Astrocyte (in vitro differentiated cells and primary cell): Measurements from ENCODE around the gene APH1A. TPM values are rescaled to one million over a fixed set of nuclear protein-coding genes. Genes with fewer than 3 reads are reported as not detected.
A peak's percentile ranks its signal among the peaks of the same experiment; 100 is the strongest.

ENCODE experiments used
- DNase-seq: peaks from one replicate; pipeline ENCODE4 v3.0.0-alpha.2; 2010; ENCODE audit warnings: low read depth
- FAIRE-seq: peaks from 2 replicates; lab custom pipeline; 2011; peaks lifted over from hg19 to GRCh38; lab: Jason Lieb, UNC
- H2AFZ ChIP-seq: 2 replicates; pipeline ENCODE4 v1.6.0; 2012; ENCODE audit warnings: low read depth, low read length, inconsistent platforms
- H3K27ac ChIP-seq: 2 replicates; pipeline ENCODE4 v1.5.1; 2011; ENCODE audit warnings: low read depth, low read length, inconsistent platforms
- H3K27me3 ChIP-seq: 2 replicates; pipeline ENCODE4 v1.6.0; 2011; ENCODE audit warnings: low read length, inconsistent platforms; ENCODE audit not compliant: insufficient read depth
- H3K36me3 ChIP-seq: 2 replicates; pipeline ENCODE4 v1.5.1; 2011; ENCODE audit warnings: low read length, inconsistent platforms; ENCODE audit not compliant: insufficient read depth
- H3K4me1 ChIP-seq: 2 replicates; pipeline ENCODE4 v1.5.1; 2011; ENCODE audit warnings: low read length, inconsistent platforms; ENCODE audit not compliant: insufficient read depth
- H3K4me2 ChIP-seq: 2 replicates; pipeline ENCODE4 v1.6.0; 2012; ENCODE audit warnings: low read length, inconsistent platforms
- H3K4me3 ChIP-seq: 2 replicates; pipeline ENCODE4 v1.5.1; 2011; ENCODE audit warnings: low read depth, mild to moderate bottlenecking, low read length, inconsistent platforms; ENCODE audit not compliant: insufficient read depth
- H3K79me2 ChIP-seq: 2 replicates; pipeline ENCODE4 v1.6.0; 2012; ENCODE audit warnings: mild to moderate bottlenecking, low read length, inconsistent platforms; ENCODE audit not compliant: insufficient read depth
- H3K9ac ChIP-seq: 2 replicates; pipeline ENCODE4 v1.6.0; 2012; ENCODE audit warnings: mild to moderate bottlenecking, low read length, inconsistent platforms
- H3K9me3 ChIP-seq: 2 replicates; pipeline ENCODE4 v1.5.1; 2012; ENCODE audit warnings: low read depth, mild to moderate bottlenecking, low read length, inconsistent platforms; ENCODE audit not compliant: insufficient read depth
- H4K20me1 ChIP-seq: 2 replicates; pipeline ENCODE4 v1.6.0; 2012; ENCODE audit warnings: low read length, inconsistent platforms; ENCODE audit not compliant: insufficient read depth
- H3K27ac Mint-ChIP-seq: one replicate; pipeline ENCODE4 v1.8.0; 2021; ENCODE audit warnings: mild to moderate bottlenecking, mixed read lengths; ENCODE audit not compliant: unreplicated experiment
- H3K27me3 Mint-ChIP-seq: one replicate; pipeline ENCODE4 v1.8.0; 2021; ENCODE audit warnings: low read depth, mixed read lengths; ENCODE audit not compliant: unreplicated experiment
- H3K36me3 Mint-ChIP-seq: one replicate; pipeline ENCODE4 v1.8.0; 2021; ENCODE audit warnings: low read depth, mixed read lengths; ENCODE audit not compliant: unreplicated experiment
- H3K4me1 Mint-ChIP-seq: one replicate; pipeline ENCODE4 v1.8.0; 2021; ENCODE audit warnings: low read depth, mixed read lengths; ENCODE audit not compliant: unreplicated experiment
- H3K4me3 Mint-ChIP-seq: one replicate; pipeline ENCODE4 v1.8.0; 2021; ENCODE audit warnings: mild to moderate bottlenecking, moderate library complexity, mixed read lengths; ENCODE audit not compliant: unreplicated experiment
- H3K9me3 Mint-ChIP-seq: one replicate; pipeline ENCODE4 v1.8.0; 2021; ENCODE audit warnings: mild to moderate bottlenecking, mixed read lengths; ENCODE audit not compliant: unreplicated experiment
- EZH2 ChIP-seq: IDR thresholded peaks from 2 replicates; pipeline ENCODE4 v1.6.1; 2012; ENCODE audit warnings: mild to moderate bottlenecking, low read length, inconsistent platforms; ENCODE audit not compliant: insufficient read depth
- total RNA-seq: library from RNA; stranded (reverse); gene quantifications from 2 replicates; pipeline ENCODE4 v1.2.1, GENCODE V29; 2021
- TF ChIP-seq, protein P1 (sequence below): IDR thresholded peaks from 2 replicates; pipeline ENCODE4 v1.5.1; 2011; ENCODE audit warnings: low read depth, mild to moderate bottlenecking, inconsistent platforms, low read length, moderate library complexity; ENCODE audit not compliant: insufficient read depth

The APH1A gene
- total RNA-seq, 1 donor from 2014 or later: 100 TPM

GRCh38 chr1:150235852-150236613 lies 32.8 kb downstream of the APH1A start, which contains the start of gene ANP32E:
Gene ANP32E, minus strand, starts transcription at chr1:150236112. Its CDS starts 326 bp downstream, at chr1:150235786.
- TF ChIP-seq EZH2: no peak
- TF ChIP-seq, protein P1, sequence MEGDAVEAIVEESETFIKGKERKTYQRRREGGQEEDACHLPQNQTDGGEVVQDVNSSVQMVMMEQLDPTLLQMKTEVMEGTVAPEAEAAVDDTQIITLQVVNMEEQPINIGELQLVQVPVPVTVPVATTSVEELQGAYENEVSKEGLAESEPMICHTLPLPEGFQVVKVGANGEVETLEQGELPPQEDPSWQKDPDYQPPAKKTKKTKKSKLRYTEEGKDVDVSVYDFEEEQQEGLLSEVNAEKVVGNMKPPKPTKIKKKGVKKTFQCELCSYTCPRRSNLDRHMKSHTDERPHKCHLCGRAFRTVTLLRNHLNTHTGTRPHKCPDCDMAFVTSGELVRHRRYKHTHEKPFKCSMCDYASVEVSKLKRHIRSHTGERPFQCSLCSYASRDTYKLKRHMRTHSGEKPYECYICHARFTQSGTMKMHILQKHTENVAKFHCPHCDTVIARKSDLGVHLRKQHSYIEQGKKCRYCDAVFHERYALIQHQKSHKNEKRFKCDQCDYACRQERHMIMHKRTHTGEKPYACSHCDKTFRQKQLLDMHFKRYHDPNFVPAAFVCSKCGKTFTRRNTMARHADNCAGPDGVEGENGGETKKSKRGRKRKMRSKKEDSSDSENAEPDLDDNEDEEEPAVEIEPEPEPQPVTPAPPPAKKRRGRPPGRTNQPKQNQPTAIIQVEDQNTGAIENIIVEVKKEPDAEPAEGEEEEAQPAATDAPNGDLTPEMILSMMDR: no peak
- DNase-seq (peak; percentile 100), FAIRE-seq (peak; percentile 23)
- Histone ChIP-seq H3K36me3 (peaks cover 3% of the 10 kb centered on the region), H3K79me2 (peaks cover 48% of the 10 kb centered on the region), H2AFZ (peak within 1 kb of the TSS; percentile 75), H4K20me1 (peaks cover 7% of the 10 kb centered on the region), H3K4me2 (peak within 1 kb of the TSS; percentile 88), H3K9me3 (no peaks in the 10 kb centered on the region), H3K27me3 (no peaks in the 10 kb centered on the region), H3K27ac (peak within 1 kb of the TSS; percentile 82), H3K4me1 (peaks cover 11% of the 10 kb centered on the region), H3K9ac (peak within 1 kb of the TSS; percentile 94), H3K4me3 (peak within 1 kb of the TSS; percentile 89)
- no peaks in the 10 kb centered on the region for H3K4me1 Mint-ChIP-seq
- H3K27ac Mint-ChIP-seq: peak within 1 kb of the TSS; percentile 91
- peak within 1 kb of the TSS; percentile 98 for H3K4me3 Mint-ChIP-seq
- H3K27me3 Mint-ChIP-seq: no peaks in the 10 kb centered on the region
- no peaks in the 10 kb centered on the region for H3K9me3 Mint-ChIP-seq
- no peaks in the 10 kb centered on the region for H3K36me3 Mint-ChIP-seq

DNA sequence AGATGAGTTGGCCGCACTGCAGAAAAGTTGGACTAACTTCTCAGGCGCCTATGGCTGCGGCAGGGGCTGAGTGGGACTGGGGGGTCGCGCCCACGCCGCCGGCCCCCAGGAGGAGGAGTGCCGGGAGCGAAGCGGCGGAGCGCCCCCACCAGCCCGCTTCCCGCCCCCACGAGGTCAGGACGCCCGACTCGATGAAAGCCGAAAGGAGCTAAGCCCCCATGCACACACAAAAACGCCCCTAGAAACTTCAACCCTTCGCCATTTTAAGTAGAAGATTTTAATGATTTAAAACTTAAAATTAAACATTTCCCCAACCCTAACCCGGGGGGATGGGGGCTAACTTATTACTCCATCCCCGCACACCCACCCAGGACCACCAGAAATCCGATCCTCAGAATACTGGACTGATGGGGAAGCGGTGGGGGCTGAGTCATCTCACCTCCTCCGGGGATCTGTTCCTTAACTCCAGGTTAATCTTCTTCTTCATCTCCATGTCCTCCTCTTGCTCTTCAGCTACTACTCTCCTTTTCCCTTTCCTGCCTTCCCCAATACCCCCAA lies 33.4 kb downstream of the APH1A start:
- Histone ChIP-seq H3K79me2 (peaks cover 54% of the 10 kb centered on the region), H4K20me1 (peaks cover 7% of the 10 kb centered on the region), H3K4me1 (peaks cover 11% of the 10 kb centered on the region), H3K4me2 (peak overlapping the region; percentile 88), H3K4me3 (peak overlapping the region; percentile 89), H2AFZ (peak overlapping the region; percentile 75), H3K36me3 (peaks cover 5% of the 10 kb centered on the region), H3K9ac (peak overlapping the region; percentile 94), H3K27ac (peak overlapping the region; percentile 82), H3K27me3 (no peaks in the 10 kb centered on the region), H3K9me3 (no peaks in the 10 kb centered on the region)
- Mint-ChIP-seq H3K4me3 (no peak overlapping the region), H3K27ac (no peak overlapping the region), H3K36me3 (no peaks in the 10 kb centered on the region), H3K27me3 (no peaks in the 10 kb centered on the region), H3K4me1 (no peaks in the 10 kb centered on the region), H3K9me3 (no peaks in the 10 kb centered on the region)
- TF ChIP-seq EZH2: no peak
- TF ChIP-seq, protein P1: no peak
- FAIRE-seq: no peak
- no peak for DNase-seq
